HG02870 (cell line): ENCODE measurements around the gene CDK6.

ENCODE experiments used
- ATAC-seq: cut with Tn5 transposase; IDR thresholded peaks from one replicate; pipeline ENCODE4 v1.9.1; 2021; ENCODE audit warnings: mild to moderate bottlenecking, moderate library complexity; ENCODE audit not compliant: unreplicated experiment

CDK6 gene

GRCh38 chr7:92847305-92847704 is 10.9 kb upstream of the CDK6 start:
- ATAC-seq, result no peak

- no peak for ATAC-seq
These were observed 9.4 kb upstream of the CDK6 start for GRCh38 chr7:92845736-92846135.

- ATAC-seq, result no peak
These were observed 7.4 kb upstream of the CDK6 start for GRCh38 chr7:92843781-92844180.

GRCh38 chr7:92843034-92843760 is 6.8 kb upstream of the CDK6 start:
- ATAC-seq, result no peak

- ATAC-seq, result no peak
These were observed 4.8 kb upstream of the CDK6 start for GRCh38 chr7:92841192-92841591.

- ATAC-seq, result no peak
These were observed 3.9 kb upstream of the CDK6 start for GRCh38 chr7:92840316-92840715.

GRCh38 chr7:92839901-92840300 is 3.5 kb upstream of the CDK6 start:
- no peak for ATAC-seq

GRCh38 chr7:92838934-92839333 is 2.6 kb upstream of the CDK6 start:
- no peak for ATAC-seq

GRCh38 chr7:92837000-92837749 is 802 bp upstream of the CDK6 start:
- ATAC-seq, result no peak

- ATAC-seq, result no peak
These were observed 403 bp downstream of the CDK6 start for GRCh38 chr7:92835851-92836488.

GRCh38 chr7:92835261-92835850 is 1.0 kb downstream of the CDK6 start:
- no peak for ATAC-seq

- ATAC-seq, result no peak
These were observed 1.7 kb downstream of the CDK6 start for GRCh38 chr7:92834507-92835260.

- peak; percentile 39 for ATAC-seq
These were observed 2.4 kb downstream of the CDK6 start for GRCh38 chr7:92833766-92834506.

GRCh38 chr7:92833024-92833765 is 3.2 kb downstream of the CDK6 start:
- peak; percentile 46 for ATAC-seq

GRCh38 chr7:92832534-92833023 is 3.8 kb downstream of the CDK6 start:
- ATAC-seq, result no peak

- no peak for ATAC-seq
These were observed 4.4 kb downstream of the CDK6 start for GRCh38 chr7:92831716-92832533.

- no peak for ATAC-seq
These were observed 5.8 kb downstream of the CDK6 start for GRCh38 chr7:92830532-92831110.

GRCh38 chr7:92830027-92830426 is 6.3 kb downstream of the CDK6 start:
- no peak for ATAC-seq
